BLaER1 treated with 17β-estradiol and CSF1 and Interleukin-3, amounts not matched to agents 10 nM and 100 nM (cell line): Measurements from ENCODE around the gene FAM111B.
"Not testable (repeated sequence)": the region's sequence is repeated elsewhere in the genome, so short reads cannot be mapped to it uniquely, and the experiment has no call there.

ENCODE experiments used
- H3K27ac ChIP-seq, 11 experiments: shearing (Covaris generic); formaldehyde crosslinking; 2 replicates each; pipeline ENCODE4 v1.8.1; 2022
- H3K27me3 ChIP-seq, 11 experiments: shearing (Covaris generic); formaldehyde crosslinking; 2 replicates each; pipeline ENCODE4 v1.8.1; 2022
- H3K36me3 ChIP-seq, 11 experiments: shearing (Covaris generic); formaldehyde crosslinking; 2 replicates each; pipeline ENCODE4 v1.8.1; 2022
- H3K4me1 ChIP-seq, 10 experiments: shearing (Covaris generic); formaldehyde crosslinking; 2 replicates each; pipeline ENCODE4 v1.8.1; 2022
- H3K4me2 ChIP-seq, 11 experiments: shearing (Covaris generic); formaldehyde crosslinking; 2 replicates each; pipeline ENCODE4 v1.8.1; 2022
- H3K4me3 ChIP-seq, 10 experiments: shearing (Covaris generic); formaldehyde crosslinking; 2 replicates each; pipeline ENCODE4 v1.8.1; 2022
- H3K9ac ChIP-seq, 11 experiments: shearing (Covaris generic); formaldehyde crosslinking; 2 replicates each; pipeline ENCODE4 v1.8.1; 2022
- H3K9me3 ChIP-seq, 11 experiments: shearing (Covaris generic); formaldehyde crosslinking; replicated peaks in 1 of 11; 2 replicates each; pipeline ENCODE4 v1.8.1; 2022
- H4K20me1 ChIP-seq, 11 experiments: shearing (Covaris generic); formaldehyde crosslinking; 2 replicates each; pipeline ENCODE4 v1.8.1; 2022
- Cebpa-rat ChIP-seq, 11 experiments: shearing (Covaris generic); IDR thresholded peaks; 2 replicates each; pipeline ENCODE4 v1.8.1; 2022

The FAM111B gene

DNA sequence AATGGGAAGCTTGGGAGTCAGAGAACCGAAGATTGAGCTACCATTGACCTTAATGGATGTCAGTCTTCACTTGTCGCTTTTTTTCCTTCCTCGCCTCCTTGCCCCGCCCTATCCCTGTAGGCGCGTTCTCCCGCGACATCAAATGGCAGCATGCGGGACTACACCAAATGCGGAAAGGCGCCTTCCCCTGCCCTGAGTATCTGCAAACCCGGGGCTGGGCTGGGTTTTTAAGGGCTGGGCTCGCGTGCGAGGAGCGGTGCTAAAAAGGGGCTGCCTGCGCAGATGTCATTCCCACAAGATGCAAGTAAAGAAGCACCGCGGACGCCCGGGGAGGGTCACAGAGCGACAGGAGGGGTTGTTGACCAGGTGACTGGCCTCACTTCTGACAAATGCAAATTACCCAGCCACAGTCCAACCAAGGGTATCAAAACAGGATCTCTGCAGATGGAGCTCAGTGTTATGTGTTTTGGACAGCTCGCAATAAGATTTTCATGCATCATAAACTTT, 4.7 kb upstream of the FAM111B start:
- no peak overlapping the region for H3K27ac ChIP-seq
- TF ChIP-seq Cebpa-rat (IDR thresholded peaks at IDR 0.05), result no peak
- H3K9ac ChIP-seq, result peak overlapping the region in 8 of 11 experiments; percentile 11 to 56 (median 41); a peak in 6 of 22 replicates
- H3K27me3 ChIP-seq, result no peaks in the 10 kb centered on the region
- no peaks in the 10 kb centered on the region for H4K20me1 ChIP-seq
- H3K36me3 ChIP-seq, result no peaks in the 10 kb centered on the region
- H3K9me3 ChIP-seq, result no peaks in the 10 kb centered on the region
- H3K4me2 ChIP-seq, result peak overlapping the region; percentile 67 to 86 (median 79)
- peak overlapping the region; percentile 46 to 64 (median 50) for H3K4me3 ChIP-seq
- peaks cover 13 to 29% (median 24%) of the 10 kb centered on the region in 10 experiments for H3K4me1 ChIP-seq

DNA sequence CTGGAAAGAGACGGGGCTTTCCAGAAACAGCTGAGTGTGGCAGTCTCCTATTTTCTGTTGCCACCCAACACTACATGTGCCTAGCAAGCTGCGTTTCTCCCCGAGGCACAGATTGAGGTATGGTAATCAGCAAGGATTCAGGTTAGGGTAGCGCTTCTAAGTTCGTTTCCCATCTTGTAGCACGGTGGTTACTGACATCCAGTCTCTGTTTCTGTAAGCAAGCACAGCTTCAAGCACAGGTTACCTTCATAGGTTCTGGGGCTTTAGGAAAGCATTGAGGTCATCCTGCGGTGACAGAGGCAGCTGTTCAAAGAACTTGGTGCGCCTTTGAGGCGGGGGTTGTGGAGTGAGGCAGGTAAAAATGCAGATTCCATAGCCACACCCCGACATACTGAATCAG, 684 bp downstream of the FAM111B start:
- H3K4me3 ChIP-seq, result peak overlapping the region; percentile 62 to 82 (median 70); a peak in 19 of 20 replicates
- H3K4me1 ChIP-seq, result peaks cover 32 to 55% (median 39%) of the 10 kb centered on the region in 10 experiments
- H3K36me3 ChIP-seq, result peaks cover 0 to 38% (median 35%) of the 10 kb centered on the region in 11 experiments; a peak in 19 of 22 replicates
- peak overlapping the region in 10 of 11 experiments; percentile 28 to 91 (median 84); a peak in 19 of 22 replicates for H3K9ac ChIP-seq
- not testable (repeated sequence) for H3K27me3 ChIP-seq, H4K20me1 ChIP-seq
- peak overlapping the region in 9 of 11 experiments; percentile 48 to 87 (median 80); a peak in 16 of 22 replicates for H3K27ac ChIP-seq
- peak overlapping the region; percentile 88 to 99 (median 93) for H3K4me2 ChIP-seq
- peaks cover 0 to 18% (median 0%) of the 10 kb centered on the region in 11 experiments; a peak in 5 of 22 replicates for H3K9me3 ChIP-seq

DNA sequence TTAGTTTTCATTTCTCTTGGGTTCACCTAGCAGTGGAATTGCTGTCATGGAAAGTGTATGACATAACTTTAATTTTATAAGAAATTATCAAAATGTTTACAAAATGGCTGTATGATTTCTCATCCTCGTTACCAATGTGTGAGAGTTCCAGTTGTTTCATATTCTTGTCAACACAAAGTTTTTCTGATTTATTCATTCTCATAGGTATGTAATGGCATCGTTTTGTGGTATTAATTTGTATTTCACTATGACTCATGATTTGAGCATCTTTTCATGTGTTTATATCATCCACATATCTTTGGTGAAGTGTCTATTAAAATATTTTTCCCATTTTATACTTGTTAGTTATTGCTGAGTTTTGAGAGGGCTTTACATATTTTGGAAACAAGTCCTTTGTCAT, 5.5 kb downstream of the FAM111B start:
- H3K27me3 ChIP-seq, result no peaks in the 10 kb centered on the region
- no peak overlapping the region for H3K4me2 ChIP-seq
- H3K36me3 ChIP-seq, result peaks cover 18 to 86% (median 82%) of the 10 kb centered on the region in 11 experiments
- peaks cover 19 to 36% (median 22%) of the 10 kb centered on the region in 10 experiments for H3K4me1 ChIP-seq
- no peaks in the 10 kb centered on the region; a peak in 1 of 22 replicates for H4K20me1 ChIP-seq
- H3K9me3 ChIP-seq, result peaks cover 20 to 65% (median 46%) of the 10 kb centered on the region in 11 experiments
- no peak overlapping the region for H3K9ac ChIP-seq
- H3K4me3 ChIP-seq, result no peak overlapping the region
- no peak overlapping the region for H3K27ac ChIP-seq
- no peak for TF ChIP-seq Cebpa-rat (IDR thresholded peaks at IDR 0.05)

DNA sequence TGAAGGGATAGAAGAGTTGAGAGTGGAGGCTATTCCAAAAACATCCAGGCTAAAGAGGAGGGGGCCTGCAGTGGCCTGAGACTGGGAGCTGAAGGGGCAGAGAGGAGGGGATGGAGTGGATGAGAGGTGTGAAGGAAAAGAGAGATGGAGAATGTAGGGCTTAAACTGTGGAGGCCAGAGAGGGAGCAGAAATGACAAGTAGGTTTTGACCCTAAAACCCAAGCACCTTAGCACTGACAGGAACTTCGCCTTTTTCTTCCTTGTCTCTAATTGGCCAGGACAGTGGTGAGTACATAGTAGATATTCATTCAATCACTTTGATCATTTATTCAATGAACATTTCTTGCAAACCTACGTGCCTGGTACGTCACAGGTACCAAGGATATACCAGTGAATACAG, 7.3 kb downstream of the FAM111B start:
- H3K36me3 ChIP-seq, result peaks cover 34 to 100% (median 100%) of the 10 kb centered on the region in 11 experiments

DNA sequence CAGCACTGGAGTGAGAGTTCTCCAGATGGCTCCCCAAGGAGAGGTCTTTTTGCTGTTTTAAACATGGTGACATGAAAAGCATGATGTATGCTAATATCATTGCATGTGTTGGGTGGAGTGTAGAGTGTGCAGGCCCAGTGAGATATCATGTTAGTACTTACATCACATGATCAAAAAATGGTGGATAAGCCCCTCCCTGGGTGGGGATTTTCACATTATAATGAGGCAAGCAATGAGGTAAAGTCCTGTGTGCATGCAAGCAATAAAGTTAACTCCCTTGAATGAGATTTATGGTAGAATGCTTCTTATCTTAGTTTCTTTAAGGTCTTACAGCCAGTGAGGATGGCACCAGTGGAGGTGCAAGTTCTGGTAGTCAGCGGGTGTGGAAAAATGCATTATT, 8.5 kb downstream of the FAM111B start:
- no peaks in the 10 kb centered on the region for H3K27me3 ChIP-seq
- H3K4me1 ChIP-seq, result peaks cover 0 to 7% (median 0%) of the 10 kb centered on the region in 10 experiments; a peak in 2 of 20 replicates
- H3K4me3 ChIP-seq, result no peak overlapping the region
- H3K9me3 ChIP-seq, result peaks cover 44 to 92% (median 74%) of the 10 kb centered on the region in 11 experiments
- peaks cover 35 to 100% (median 97%) of the 10 kb centered on the region in 11 experiments for H3K36me3 ChIP-seq
- H3K9ac ChIP-seq, result no peak overlapping the region
- no peak overlapping the region for H3K27ac ChIP-seq
- TF ChIP-seq Cebpa-rat (IDR thresholded peaks at IDR 0.05), result no peak
- no peak overlapping the region for H3K4me2 ChIP-seq
- H4K20me1 ChIP-seq, result no peaks in the 10 kb centered on the region

More for the DNA sequence above, 7.3 kb downstream of the FAM111B start:
- no peak overlapping the region for H3K4me2 ChIP-seq
- H3K9me3 ChIP-seq, result peaks cover 38 to 84% (median 65%) of the 10 kb centered on the region in 11 experiments
- H4K20me1 ChIP-seq, result no peaks in the 10 kb centered on the region
- H3K4me1 ChIP-seq, result peaks cover under 1 to 18% (median 5%) of the 10 kb centered on the region in 10 experiments; a peak in 18 of 20 replicates
- H3K4me3 ChIP-seq, result no peak overlapping the region
- no peak overlapping the region for H3K9ac ChIP-seq
- no peaks in the 10 kb centered on the region for H3K27me3 ChIP-seq
- no peak overlapping the region for H3K27ac ChIP-seq
- TF ChIP-seq Cebpa-rat (IDR thresholded peaks at IDR 0.05), result no peak

DNA sequence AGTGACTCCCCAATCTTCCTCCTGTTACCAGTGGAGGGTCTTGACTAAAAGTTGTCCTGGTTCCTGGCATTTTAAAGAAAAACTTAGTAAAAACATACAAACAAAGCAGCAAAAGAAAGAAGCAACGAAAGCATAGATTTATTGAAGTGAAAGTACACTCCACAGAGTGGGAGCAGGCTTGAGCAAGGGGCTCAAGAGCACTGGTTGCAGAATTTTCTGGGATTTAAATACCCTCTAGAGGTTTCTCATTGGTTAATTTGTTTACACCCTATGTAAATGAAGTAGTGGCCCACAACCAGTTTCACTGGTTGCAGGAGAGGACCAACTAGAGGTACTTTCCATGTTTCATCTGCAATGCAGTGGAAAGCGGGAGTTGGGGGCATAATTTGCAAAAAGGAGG, 10.7 kb downstream of the FAM111B start:
- Histone ChIP-seq H4K20me1 (no peaks in the 10 kb centered on the region), H3K9me3 (peaks cover 46 to 97% (median 90%) of the 10 kb centered on the region in 11 experiments), H3K9ac (no peak overlapping the region), H3K4me1 (no peaks in the 10 kb centered on the region), H3K27ac (no peak overlapping the region), H3K4me3 (0 out of 20 replicates have a peak overlapping the region, but pooled peaks of 4 of the 10 experiments have one; percentile 1 to 19 (median 10)), H3K27me3 (no peaks in the 10 kb centered on the region), H3K4me2 (no peak overlapping the region), H3K36me3 (peaks cover 35 to 100% (median 95%) of the 10 kb centered on the region in 11 experiments)
- TF ChIP-seq Cebpa-rat (IDR thresholded peaks at IDR 0.05), result no peak

DNA sequence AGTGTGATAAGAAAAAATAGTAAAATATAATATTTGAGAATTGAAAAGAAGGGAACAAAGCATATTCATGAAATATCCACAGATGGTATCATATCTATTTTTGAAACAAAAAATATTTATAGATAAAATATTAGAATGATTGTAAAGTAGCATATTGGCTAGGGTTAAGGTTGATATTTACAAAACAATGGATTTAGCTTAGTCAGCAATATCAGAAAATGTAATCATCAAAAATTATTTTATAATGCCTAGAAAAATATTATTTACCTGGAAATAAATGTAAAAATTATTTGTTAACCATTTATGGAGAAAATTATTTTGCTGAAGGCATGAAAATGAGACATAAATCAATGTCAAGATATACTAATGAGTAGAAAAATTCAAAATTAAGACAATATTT, 12.8 kb downstream of the FAM111B start:
- Histone ChIP-seq H4K20me1 (no peaks in the 10 kb centered on the region), H3K9ac (no peak overlapping the region), H3K9me3 (peaks cover 44 to 97% (median 92%) of the 10 kb centered on the region in 11 experiments), H3K4me3 (no peak overlapping the region), H3K27me3 (no peaks in the 10 kb centered on the region), H3K4me2 (no peak overlapping the region), H3K36me3 (peaks cover 36 to 100% (median 95%) of the 10 kb centered on the region in 11 experiments), H3K4me1 (no peaks in the 10 kb centered on the region), H3K27ac (no peak overlapping the region)
- TF ChIP-seq Cebpa-rat (IDR thresholded peaks at IDR 0.05), result no peak

DNA sequence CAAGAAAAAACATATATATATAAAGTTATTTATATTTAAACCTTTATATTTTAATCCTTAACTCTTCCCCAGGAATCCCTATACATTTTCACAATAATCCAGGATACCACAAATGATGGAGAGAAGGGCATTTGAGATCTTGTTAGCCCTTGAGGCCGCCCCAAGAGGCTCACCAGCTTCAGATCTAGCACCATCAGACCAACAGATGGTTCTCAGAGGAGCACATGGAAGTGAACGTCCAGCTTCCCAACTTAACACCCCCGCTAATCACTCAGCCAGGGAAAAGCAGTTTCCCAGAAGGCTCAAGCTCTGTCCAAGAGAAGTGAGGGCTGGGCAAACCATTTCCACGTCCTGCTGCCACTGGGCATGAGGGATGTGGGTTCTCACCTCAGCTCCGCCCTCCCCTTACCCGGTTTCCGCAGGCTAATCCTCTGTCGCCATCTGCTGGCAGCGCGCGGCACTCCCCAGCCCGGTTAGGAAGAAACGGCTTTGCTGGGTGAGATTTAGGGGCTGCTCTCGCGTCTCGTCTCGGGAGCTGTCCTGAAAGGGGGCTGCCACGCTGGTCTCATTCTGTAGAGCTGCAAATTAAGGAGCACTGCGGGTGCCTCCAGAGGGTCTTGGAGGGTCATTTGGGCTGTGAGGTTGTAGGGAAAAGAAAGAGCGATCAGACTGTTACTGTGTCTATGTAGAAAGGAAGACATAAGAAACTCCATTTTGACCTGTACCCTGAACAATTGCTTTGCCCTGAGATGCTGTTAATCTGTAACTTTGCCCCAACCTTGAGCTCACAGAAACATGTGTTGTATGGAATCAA, 28.8 kb downstream of the FAM111B start:
- peaks cover 28 to 62% (median 43%) of the 10 kb centered on the region in 11 experiments for H3K36me3 ChIP-seq
- H3K9ac ChIP-seq, result peak overlapping the region; percentile 35 to 70 (median 57); a peak in 18 of 22 replicates
- no peak for TF ChIP-seq Cebpa-rat (IDR thresholded peaks at IDR 0.05)
- peaks cover 0 to 11% (median 6%) of the 10 kb centered on the region in 10 experiments; a peak in 10 of 20 replicates for H3K4me1 ChIP-seq
- H3K27ac ChIP-seq, result peak overlapping the region in 7 of 11 experiments; percentile 11 to 51 (median 34); a peak in 4 of 22 replicates
- H4K20me1 ChIP-seq, result no peaks in the 10 kb centered on the region
- peaks cover 25 to 30% (median 28%) of the 10 kb centered on the region in 11 experiments for H3K9me3 ChIP-seq
- H3K4me3 ChIP-seq, result no peak overlapping the region
- no peaks in the 10 kb centered on the region for H3K27me3 ChIP-seq
- H3K4me2 ChIP-seq, result peak overlapping the region; percentile 39 to 68 (median 50); a peak in 19 of 22 replicates

DNA sequence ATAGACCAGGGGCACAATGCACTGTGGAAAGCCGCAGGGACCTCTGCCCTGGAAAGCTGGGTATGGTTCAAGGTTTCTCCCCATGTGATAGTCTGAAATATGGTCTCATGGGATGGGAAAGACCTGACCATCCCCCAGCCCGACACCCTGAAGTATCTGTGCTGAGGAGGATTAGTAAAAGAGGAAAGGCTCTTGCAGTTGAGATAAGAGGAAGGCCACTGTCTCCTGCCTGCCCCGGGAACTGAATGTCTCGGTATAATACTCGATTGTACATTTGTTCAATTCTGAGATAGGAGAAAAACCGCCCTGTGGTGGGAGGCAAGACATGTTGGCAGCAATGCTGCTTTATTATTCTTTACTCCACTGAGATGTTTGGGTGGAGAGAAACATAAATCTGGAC, 29.5 kb downstream of the FAM111B start:
- peaks cover 18 to 23% (median 21%) of the 10 kb centered on the region in 11 experiments for H3K9me3 ChIP-seq

More for the DNA sequence above, 29.5 kb downstream of the FAM111B start:
- Histone ChIP-seq H3K36me3 (peaks cover 21 to 55% (median 36%) of the 10 kb centered on the region in 11 experiments), H3K4me1 (peaks cover 0 to 18% (median 11%) of the 10 kb centered on the region in 10 experiments; a peak in 13 of 20 replicates), H3K9ac (peak overlapping the region in 6 of 11 experiments; percentile 38 to 63 (median 57); a peak in 3 of 22 replicates), H3K4me2 (peak overlapping the region in 9 of 11 experiments; percentile 39 to 68 (median 53); a peak in 12 of 22 replicates), H3K27ac (peak overlapping the region in 3 of 11 experiments; percentile 11 to 49 (median 45); a peak in 2 of 22 replicates)
- not testable (repeated sequence) for H3K27me3 ChIP-seq, H4K20me1 ChIP-seq, H3K4me3 ChIP-seq
